HepG2 (cell line): Measurements from ENCODE around the gene TTLL6. TPM values are rescaled to one million over a fixed set of nuclear protein-coding genes. Genes with fewer than 3 reads are reported as not detected.
A peak's percentile ranks its signal among the peaks of the same experiment; 100 is the strongest.

Source experiments
- E2F5 ChIP-seq: sonication (generic); formaldehyde crosslinking; conservative IDR thresholded peaks from 2 replicates; pipeline ENCODE4 v1.4.0; 2020; ENCODE audit warnings: missing genetic modification reagents
- EZH2 ChIP-seq: conservative IDR thresholded peaks from 2 replicates; pipeline ENCODE4 v1.6.1; 2012; ENCODE audit warnings: mild to moderate bottlenecking, low read depth, low read length, moderate library complexity
- GPN1 ChIP-seq: sonication (generic); formaldehyde crosslinking; IDR thresholded peaks from 2 replicates; pipeline ENCODE4 v1.5.1; 2020; ENCODE audit warnings: missing genetic modification reagents, borderline replicate concordance
- HMGXB3 ChIP-seq: sonication (generic); formaldehyde crosslinking; IDR thresholded peaks from 2 replicates; pipeline ENCODE4 v1.4.0; 2020; ENCODE audit warnings: missing genetic modification reagents, borderline replicate concordance
- MTA1 ChIP-seq: sonication (generic); formaldehyde crosslinking; IDR thresholded peaks from 2 replicates; pipeline ENCODE4 v1.4.0; 2020; ENCODE audit warnings: missing genetic modification reagents, mild to moderate bottlenecking, borderline replicate concordance
- MXD3 ChIP-seq: IDR thresholded peaks from 2 replicates; pipeline ENCODE4 v1.6.1; 2016; ENCODE audit warnings: mild to moderate bottlenecking, missing biosample characterization, missing genetic modification reagents
- MYC ChIP-seq: sonication (generic); formaldehyde crosslinking; IDR thresholded peaks from 2 replicates; pipeline ENCODE4 v1.9.0; 2021; ENCODE audit warnings: missing genetic modification reagents, borderline replicate concordance
- PITX1 ChIP-seq: sonication (generic); formaldehyde crosslinking; IDR thresholded peaks from 2 replicates; pipeline ENCODE4 v1.5.1; 2020; ENCODE audit warnings: mild to moderate bottlenecking, missing genetic modification reagents
- PPARG ChIP-seq: conservative IDR thresholded peaks from 2 replicates; pipeline ENCODE4 v1.6.1; 2016; ENCODE audit warnings: missing biosample characterization, missing genetic modification reagents
- TCF7 ChIP-seq: sonication (generic); IDR thresholded peaks from 2 replicates; pipeline ENCODE4 v1.6.1; 2016; ENCODE audit warnings: antibody characterized with exemption, low read depth
- TIGD3 ChIP-seq: sonication (generic); formaldehyde crosslinking; IDR thresholded peaks from 2 replicates; pipeline ENCODE4 v1.5.1; 2020; ENCODE audit warnings: mild to moderate bottlenecking, missing genetic modification reagents, borderline replicate concordance
- ZFP82 ChIP-seq: sonication (generic); formaldehyde crosslinking; IDR thresholded peaks from 2 replicates; pipeline ENCODE4 v1.5.1; 2020; ENCODE audit warnings: mild to moderate bottlenecking, missing genetic modification reagents, borderline replicate concordance
- ZFP90 ChIP-seq: sonication (generic); formaldehyde crosslinking; IDR thresholded peaks from 2 replicates; pipeline ENCODE4 v1.8.0; 2022; ENCODE audit warnings: missing genetic modification reagents, mild to moderate bottlenecking, inconsistent platforms, borderline replicate concordance
- ZNF101 ChIP-seq: sonication (generic); formaldehyde crosslinking; IDR thresholded peaks from 2 replicates; pipeline ENCODE4 v1.4.0; 2020; ENCODE audit warnings: mild to moderate bottlenecking, low read depth, missing genetic modification reagents, borderline replicate concordance
- ZNF20 ChIP-seq: sonication (generic); formaldehyde crosslinking; IDR thresholded peaks from 2 replicates; pipeline ENCODE4 v1.4.0; 2020; ENCODE audit warnings: mild to moderate bottlenecking, moderate library complexity, missing genetic modification reagents
- ZNF275 ChIP-seq: sonication (generic); formaldehyde crosslinking; IDR thresholded peaks from 2 replicates; pipeline ENCODE4 v1.8.0; 2022; ENCODE audit warnings: missing genetic modification reagents, mild to moderate bottlenecking, inconsistent platforms, borderline replicate concordance
- ZNF30 ChIP-seq: sonication (generic); formaldehyde crosslinking; IDR thresholded peaks from 2 replicates; pipeline ENCODE4 v1.5.0; 2020; ENCODE audit warnings: mild to moderate bottlenecking, missing genetic modification reagents
- ZNF691 ChIP-seq: sonication (generic); formaldehyde crosslinking; IDR thresholded peaks from 2 replicates; pipeline ENCODE4 v1.4.0; 2020; ENCODE audit warnings: missing genetic modification reagents, low read depth, mild to moderate bottlenecking, borderline replicate concordance
- ZNF773 ChIP-seq: sonication (generic); formaldehyde crosslinking; IDR thresholded peaks from 2 replicates; pipeline ENCODE4 v1.4.0; 2020; ENCODE audit warnings: missing genetic modification reagents, borderline replicate concordance
- polyA plus RNA-seq, 8 experiments: library from polyadenylated mRNA; depleted of rRNA in 3 of 8; stranded (reverse) in 7 of 8; unstranded in 1 of 8; fragments of >200 nt; fragmentation: Illumina TruSeq in 4 of 8; extraction: Trizol in 4 of 8; gene quantifications; 2 replicates each; pipeline versions ENCODE4 v1.2.1 to v1.2.3, GENCODE V29; 2011 to 2016; ENCODE audit warnings: low read depth in 4 of 8, missing spikeins in 1 of 8, mixed read lengths in 1 of 8; ENCODE audit not compliant: insufficient read depth in 1 of 8
- total RNA-seq, 5 experiments: library from RNA; depleted of rRNA; stranded (reverse); fragments of >200 nt; fragmentation: Illumina TruSeq; extraction: Trizol; gene quantifications; 2 replicates each; pipeline ENCODE4 v1.2.3, GENCODE V29; 2016; ENCODE audit warnings: low read depth in 1 of 5

The TTLL6 gene
- total and polyA plus RNA-seq, 2 of the 13 experiments (the other 11 are each of a cell fraction or from before 2014, with no cell fraction given), result 0.04 to 0.08 TPM

- TF ChIP-seq ZNF101 (CRISPR knock-in tag), result 0 out of 2 replicates have a peak, but pooled peaks have one; percentile 55
- TF ChIP-seq E2F5 (CRISPR knock-in tag), result 0 out of 2 replicates have a peak, but pooled peaks have one; percentile 15
- TF ChIP-seq ZFP90 (CRISPR knock-in tag), result peak; percentile 91; the same call in 1 of the 2 replicates
- TF ChIP-seq ZNF275 (CRISPR knock-in tag), result no peak
- no peak for TF ChIP-seq EZH2
- no peak for TF ChIP-seq ZNF691 (CRISPR knock-in tag)
- no peak for TF ChIP-seq ZNF30 (CRISPR knock-in tag)
- no peak for TF ChIP-seq GPN1
- TF ChIP-seq MXD3 (CRISPR knock-in tag), result no peak; the same call in 1 of the 2 replicates
- TF ChIP-seq MTA1 (CRISPR knock-in tag), result peak; percentile 74; the same call in 1 of the 2 replicates
- TF ChIP-seq ZFP82, result no peak; the same call in 1 of the 2 replicates
- TF ChIP-seq ZNF773 (CRISPR knock-in tag), result no peak
- peak; percentile 77; the same call in 1 of the 2 replicates for TF ChIP-seq TIGD3 (CRISPR knock-in tag)
- no peak for TF ChIP-seq HMGXB3 (CRISPR knock-in tag)
- peak; percentile 90 for TF ChIP-seq PITX1 (CRISPR knock-in tag)
- peak; percentile 52; the same call in 1 of the 2 replicates for TF ChIP-seq TCF7
- TF ChIP-seq MYC (CRISPR knock-in tag), result peak; percentile 61
- no peak for TF ChIP-seq ZNF20 (CRISPR knock-in tag)
- TF ChIP-seq PPARG, result no peak
These were observed 14.0 kb upstream of the TTLL6 start, which contains the start of gene CALCOCO2 (continued) for GRCh38 chr17:48830840-48831548.
